ENCODE results near the gene PARP6.

The PARP6 gene

GRCh38 chr15:72272213-72272996 is at the start of gene PARP6:
PARP6 (minus strand) TSS chr15:72272554; CDS start chr15:72267477, 5,077 bp downstream.
- Histone ChIP-seq H3K36me3 (ENCODE audit: control insufficient read depth, low read length) (peaks cover 41% of the 10 kb centered on the region), H3K4me1 (ENCODE audit: control insufficient read depth, low read length) (peaks cover 29% of the 10 kb centered on the region), H3K4me2 (ENCODE audit: low read length) (peak within 1 kb of the TSS; percentile 90), H4K20me1 (ENCODE audit: control insufficient read depth, insufficient read depth, low read depth, low read length) (no peaks in the 10 kb centered on the region), H3F3A (ENCODE audit: control insufficient read depth, insufficient read depth) (0 out of 2 replicates have a peak, but pooled peaks cover 3% of the 10 kb centered on the region), H3K4me3 (ENCODE audit: low read length) (peak within 1 kb of the TSS; percentile 90), H3K9me3 (ENCODE audit: control insufficient read depth, insufficient read depth, low read length) (no peaks in the 10 kb centered on the region), H3K79me2 (ENCODE audit: control insufficient read depth, low read length) (peaks cover 41% of the 10 kb centered on the region), H3K9me2 (replicated peaks; ENCODE audit: control insufficient read depth, low read length) (0 out of 2 replicates have a peak, but pooled peaks cover 2% of the 10 kb centered on the region), H3K27me3 (ENCODE audit: control insufficient read depth, low read length) (no peaks in the 10 kb centered on the region; the same call in 1 of the 2 replicates), H3K27ac (ENCODE audit: low read depth, low read length) (peak within 1 kb of the TSS; percentile 38)
- TF ChIP-seq EZH2phosphoT487 (IDR thresholded peaks at IDR 0.05; ENCODE audit: borderline replicate concordance, low read length) = no peak
- TF ChIP-seq CTCF (IDR thresholded peaks at IDR 0.05; ENCODE audit: low read depth, low read length, poor library complexity, severe bottlenecking) = peak; percentile 68

GRCh38 chr15:72319985-72320671 is 47.8 kb upstream of the PARP6 start, which contains the start of gene CELF6:
CELF6 (minus strand) TSS chr15:72320157; CDS start chr15:72319874, 283 bp downstream.
- Histone ChIP-seq H3F3A (ENCODE audit: control insufficient read depth, insufficient read depth) (no peaks in the 10 kb centered on the region), H3K4me2 (ENCODE audit: low read length) (peak within 1 kb of the TSS; percentile 99), H3K27ac (ENCODE audit: low read depth, low read length) (no peak within 1 kb of the TSS), H3K4me1 (ENCODE audit: control insufficient read depth, low read length) (peaks cover 9% of the 10 kb centered on the region), H3K27me3 (ENCODE audit: control insufficient read depth, low read length) (peaks cover 27% of the 10 kb centered on the region), H3K9me3 (ENCODE audit: control insufficient read depth, insufficient read depth, low read length) (no peaks in the 10 kb centered on the region; the same call in 1 of the 2 replicates), H4K20me1 (ENCODE audit: control insufficient read depth, insufficient read depth, low read depth, low read length) (no peaks in the 10 kb centered on the region), H3K9me2 (replicated peaks; ENCODE audit: control insufficient read depth, low read length) (no peaks in the 10 kb centered on the region), H3K79me2 (ENCODE audit: control insufficient read depth, low read length) (no peaks in the 10 kb centered on the region), H3K36me3 (ENCODE audit: control insufficient read depth, low read length) (no peaks in the 10 kb centered on the region), H3K4me3 (ENCODE audit: low read length) (peak within 1 kb of the TSS; percentile 89)
- TF ChIP-seq EZH2phosphoT487 (IDR thresholded peaks at IDR 0.05; ENCODE audit: borderline replicate concordance, low read length) = no peak
- no peak for TF ChIP-seq CTCF (IDR thresholded peaks at IDR 0.05; ENCODE audit: low read depth, low read length, poor library complexity, severe bottlenecking)

- H3K4me3 ChIP-seq (ENCODE audit: low read length) = no peak overlapping the region
- peaks cover 29% of the 10 kb centered on the region for H3K27me3 ChIP-seq (ENCODE audit: control insufficient read depth, low read length)
- no peaks in the 10 kb centered on the region for H3F3A ChIP-seq (ENCODE audit: control insufficient read depth, insufficient read depth)
- H3K79me2 ChIP-seq (ENCODE audit: control insufficient read depth, low read length) = no peaks in the 10 kb centered on the region
- TF ChIP-seq CTCF (IDR thresholded peaks at IDR 0.05; ENCODE audit: low read depth, low read length, poor library complexity, severe bottlenecking) (no peak), EZH2phosphoT487 (IDR thresholded peaks at IDR 0.05; ENCODE audit: borderline replicate concordance, low read length) (no peak)
- no peak overlapping the region for H3K27ac ChIP-seq (ENCODE audit: low read depth, low read length)
- H3K9me2 ChIP-seq (replicated peaks; ENCODE audit: control insufficient read depth, low read length) = no peaks in the 10 kb centered on the region
- no peak overlapping the region for H3K4me2 ChIP-seq (ENCODE audit: low read length)
- no peaks in the 10 kb centered on the region for H4K20me1 ChIP-seq (ENCODE audit: control insufficient read depth, insufficient read depth, low read depth, low read length)
- no peaks in the 10 kb centered on the region; the same call in 1 of the 2 replicates for H3K9me3 ChIP-seq (ENCODE audit: control insufficient read depth, insufficient read depth, low read length)
- H3K36me3 ChIP-seq (ENCODE audit: control insufficient read depth, low read length) = no peaks in the 10 kb centered on the region
- H3K4me1 ChIP-seq (ENCODE audit: control insufficient read depth, low read length) = peaks cover 9% of the 10 kb centered on the region
Observed at GRCh38 chr15:72319360-72319984, 47.1 kb upstream of the PARP6 start.
